CD4-positive, alpha-beta T cell (primary cell): ENCODE measurements around the gene CDK4. TPM values are rescaled to one million over a fixed set of nuclear protein-coding genes. Genes with fewer than 3 reads are reported as not detected.

Source experiments
- ATAC-seq: fragments of 200-7000 bp; cut with Tn5 transposase; one replicate; pipeline ENCODE4 v1.10.0; 2022; ENCODE audit warnings: mild to moderate bottlenecking; ENCODE audit not compliant: poor library complexity
- CTCF ChIA-PET: fragments of 350-600 bp; sonication (Branson Sonifier 250); formaldehyde crosslinking; loops from one replicate; lab custom pipeline; 2021; ENCODE audit warnings: antibody characterized with exemption, inconsistent platforms; lab: Charles Lee
- POLR2A ChIA-PET: fragments of 350-600 bp; sonication (Branson Sonifier 250); formaldehyde crosslinking; loops from one replicate; lab custom pipeline; 2021; ENCODE audit warnings: antibody characterized with exemption, inconsistent platforms; lab: Charles Lee
- DNase-seq, 14 experiments: peaks; one replicate each; pipeline ENCODE4 v3.0.0-alpha.2; 2013 to 2020; ENCODE audit warnings: mixed read lengths in 2 of 14
- H3K27ac ChIP-seq, 2 donors: one replicate each; pipeline versions ENCODE4 v1.5.1 to v1.7.0; 2013; ENCODE audit warnings: low read length in 2 of 2, low read depth in 1 of 2, mild to moderate bottlenecking in 1 of 2
- H3K27me3 ChIP-seq, 2 experiments: 1 replicate in 1 of 2; 2 replicates in 1 of 2; pipeline versions ENCODE4 v1.6.1 to v1.7.0; 2013; ENCODE audit warnings: low read length in 2 of 2, control low read depth in 1 of 2, mild to moderate bottlenecking in 1 of 2, moderate library complexity in 1 of 2; ENCODE audit not compliant: insufficient read depth in 2 of 2, control insufficient read depth in 1 of 2
- H3K36me3 ChIP-seq: one replicate; pipeline ENCODE4 v1.6.1; 2013; ENCODE audit warnings: low read length, control low read depth; ENCODE audit not compliant: insufficient read depth
- H3K4me1 ChIP-seq: one replicate; pipeline ENCODE4 v1.6.1; 2013; ENCODE audit warnings: low read length, control low read depth; ENCODE audit not compliant: insufficient read depth
- H3K4me3 ChIP-seq: one replicate; pipeline ENCODE4 v1.5.1; 2013; ENCODE audit warnings: mild to moderate bottlenecking, low read length, moderate library complexity
- H3K9me3 ChIP-seq, 2 experiments: 1 replicate in 1 of 2; 2 replicates in 1 of 2; pipeline versions ENCODE4 v1.6.1 to v1.7.0; 2013; ENCODE audit warnings: low read length in 2 of 2, mild to moderate bottlenecking in 2 of 2, control low read depth in 1 of 2, moderate library complexity in 1 of 2; ENCODE audit not compliant: control insufficient read depth in 1 of 2, insufficient read depth in 1 of 2
- H3K27ac Mint-ChIP-seq: one replicate; pipeline ENCODE4 v1.8.0; 2020; ENCODE audit warnings: mixed read lengths
- H3K27me3 Mint-ChIP-seq: one replicate; pipeline ENCODE4 v1.8.0; 2021; ENCODE audit warnings: mixed read lengths
- H3K36me3 Mint-ChIP-seq: one replicate; pipeline ENCODE4 v1.8.0; 2021; ENCODE audit warnings: low read depth, mixed read lengths
- H3K4me1 Mint-ChIP-seq: one replicate; pipeline ENCODE4 v1.8.0; 2021; ENCODE audit warnings: low read depth, mixed read lengths
- H3K4me3 Mint-ChIP-seq: one replicate; pipeline ENCODE4 v1.8.0; 2020; ENCODE audit warnings: mild to moderate bottlenecking, mixed read lengths
- H3K9me3 Mint-ChIP-seq: one replicate; pipeline ENCODE4 v1.8.0; 2020; ENCODE audit warnings: mixed read lengths
- intact Hi-C, 2 experiments: fragments of 100-400 bp; cut with DNase I in 1 of 2; cut with micrococcal nuclease in 1 of 2; formaldehyde crosslinking; loops; one replicate each; pipeline versions ENCODE4 v1.15.1 to v1.9.0; 2023 to 2025; cut with DNase I, micrococcal nuclease
- total RNA-seq, 174 experiments: library from RNA in 2 of 174; stranded (reverse) in 2 of 174; gene quantifications; one replicate each; pipeline ENCODE4 v1.2.3 and lab custom pipeline; 2021 to 2026
- TF ChIP-seq, protein P1 (sequence below): fragments of 200-600 bp; IDR thresholded peaks from one replicate; pipeline ENCODE4 v1.8.0; 2022; ENCODE audit warnings: antibody characterized with exemption, mild to moderate bottlenecking

CDK4 gene
- total RNA-seq, 2 experiments from 2014 or later, result 8.7 to 10.8 TPM

DNA sequence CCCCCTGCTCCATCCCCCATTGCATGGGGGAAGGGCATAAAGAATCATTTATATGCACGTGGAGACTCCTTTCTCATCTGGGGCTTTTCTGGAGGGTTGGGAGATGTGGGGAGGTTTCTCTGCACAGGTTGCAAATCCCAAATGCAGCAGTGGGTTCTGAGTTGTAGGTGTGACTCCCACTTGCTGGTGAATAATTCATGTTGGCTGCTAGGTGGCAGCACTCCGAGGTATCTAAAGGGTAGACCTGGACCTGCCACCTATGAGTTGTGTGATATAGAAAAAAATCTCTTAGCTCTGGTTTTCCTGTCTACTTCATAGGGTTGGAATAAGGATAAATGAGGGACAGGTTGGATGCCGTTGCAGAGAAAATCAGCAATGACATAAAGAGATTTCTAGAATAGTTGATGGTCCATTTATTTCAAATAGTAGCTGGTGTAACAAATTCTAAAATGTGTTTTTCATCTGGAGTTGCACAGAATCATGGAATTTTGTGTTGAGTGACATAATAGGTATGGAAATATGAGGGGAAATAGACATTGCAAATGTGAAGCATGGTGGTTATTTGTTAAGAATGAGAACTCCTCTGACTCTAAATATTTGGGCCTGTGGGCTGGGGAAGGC is 7.4 kb upstream of the CDK4 start:
- H3K27me3 ChIP-seq, result peaks cover 3 to 4% of the 10 kb centered on the region in 2 experiments
- no peaks in the 10 kb centered on the region for H3K9me3 Mint-ChIP-seq
- H3K4me3 ChIP-seq, result no peak overlapping the region
- TF ChIP-seq, protein P1, sequence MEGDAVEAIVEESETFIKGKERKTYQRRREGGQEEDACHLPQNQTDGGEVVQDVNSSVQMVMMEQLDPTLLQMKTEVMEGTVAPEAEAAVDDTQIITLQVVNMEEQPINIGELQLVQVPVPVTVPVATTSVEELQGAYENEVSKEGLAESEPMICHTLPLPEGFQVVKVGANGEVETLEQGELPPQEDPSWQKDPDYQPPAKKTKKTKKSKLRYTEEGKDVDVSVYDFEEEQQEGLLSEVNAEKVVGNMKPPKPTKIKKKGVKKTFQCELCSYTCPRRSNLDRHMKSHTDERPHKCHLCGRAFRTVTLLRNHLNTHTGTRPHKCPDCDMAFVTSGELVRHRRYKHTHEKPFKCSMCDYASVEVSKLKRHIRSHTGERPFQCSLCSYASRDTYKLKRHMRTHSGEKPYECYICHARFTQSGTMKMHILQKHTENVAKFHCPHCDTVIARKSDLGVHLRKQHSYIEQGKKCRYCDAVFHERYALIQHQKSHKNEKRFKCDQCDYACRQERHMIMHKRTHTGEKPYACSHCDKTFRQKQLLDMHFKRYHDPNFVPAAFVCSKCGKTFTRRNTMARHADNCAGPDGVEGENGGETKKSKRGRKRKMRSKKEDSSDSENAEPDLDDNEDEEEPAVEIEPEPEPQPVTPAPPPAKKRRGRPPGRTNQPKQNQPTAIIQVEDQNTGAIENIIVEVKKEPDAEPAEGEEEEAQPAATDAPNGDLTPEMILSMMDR, result peak; percentile 65
- H3K4me3 Mint-ChIP-seq, result peak overlapping the region; percentile 77
- peak in 10 of 14 experiments; percentile 28 to 77 (median 42) for DNase-seq
- peak overlapping the region; percentile 6 for H3K27ac Mint-ChIP-seq
- H3K27ac ChIP-seq, result no peak overlapping the region
- intact Hi-C loops, result loop anchor here (1.0 to 5.0 kb wide), 3 partner anchors 73 to 146 kb away; no protein-coding TSS in a partner anchor
- peaks cover 36% of the 10 kb centered on the region for H3K36me3 Mint-ChIP-seq
- H3K4me1 Mint-ChIP-seq, result peaks cover 45% of the 10 kb centered on the region
- H3K36me3 ChIP-seq, result peaks cover 17% of the 10 kb centered on the region
- CTCF ChIA-PET, result interaction anchor here (0.5 to 1.8 kb wide), 9 partner anchors 13 to 146 kb away, joined by 3 to 8 read pairs (median 6); partner anchors contain the start of genes EEF1AKMT3, METTL1, TSFM and TSPAN31
- H3K9me3 ChIP-seq, result no peaks in the 10 kb centered on the region
- H3K27me3 Mint-ChIP-seq, result peaks cover 17% of the 10 kb centered on the region
- POLR2A ChIA-PET, result interaction anchor here (0.6 to 2.6 kb wide), 4 partner anchors 13 to 137 kb away, joined by 3 to 7 read pairs (median 3); partner anchors contain the start of genes EEF1AKMT3 and METTL1
- ATAC-seq, result no peak
- H3K4me1 ChIP-seq, result peaks cover 29% of the 10 kb centered on the region

DNA sequence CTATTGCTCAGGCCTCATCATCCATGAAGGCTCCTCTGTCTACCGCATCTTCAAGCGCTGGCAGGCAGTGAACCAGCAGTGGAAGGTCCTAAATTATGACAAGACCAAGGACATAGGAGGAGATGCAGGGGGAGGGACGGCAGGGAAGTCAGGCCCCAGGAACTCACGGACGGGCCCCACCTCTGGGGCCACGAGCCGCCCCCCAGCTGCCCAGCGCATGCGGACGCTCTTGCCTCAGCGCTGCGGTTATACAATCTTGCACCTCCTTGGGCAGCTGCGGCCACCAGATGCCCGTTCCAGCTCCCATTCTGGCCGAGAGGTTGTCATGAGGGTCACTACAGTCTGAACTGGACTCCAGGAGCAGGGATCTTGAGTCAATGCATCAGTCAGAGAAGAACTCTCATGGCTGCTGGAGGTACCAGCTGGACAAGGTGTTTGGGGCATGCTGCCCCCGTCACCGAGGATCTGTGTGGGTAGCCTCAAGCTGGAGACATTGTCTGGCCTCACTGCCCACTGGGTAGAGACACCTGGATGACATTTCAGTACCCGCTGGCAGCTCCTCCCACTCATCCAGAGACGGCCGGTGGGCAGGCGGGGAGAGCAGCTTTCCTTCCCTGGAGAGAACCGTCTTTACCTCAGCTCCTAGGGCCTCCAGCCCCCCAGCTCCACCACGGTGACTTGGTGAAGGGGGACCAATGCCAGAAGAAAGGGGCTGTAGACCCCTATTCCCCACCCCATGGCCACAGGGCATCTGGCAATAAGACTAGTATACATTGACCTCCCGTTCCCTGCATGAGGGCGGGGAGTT is 6.6 kb upstream of the CDK4 start:
- ATAC-seq (no peak), DNase-seq (peak in 1 of 14 experiments; percentile 30)
- Mint-ChIP-seq H3K27ac (peak overlapping the region; percentile 6), H3K9me3 (no peaks in the 10 kb centered on the region), H3K4me1 (peaks cover 45% of the 10 kb centered on the region), H3K4me3 (peak overlapping the region; percentile 12), H3K27me3 (peaks cover 9% of the 10 kb centered on the region), H3K36me3 (peaks cover 38% of the 10 kb centered on the region)
- ChIA-PET POLR2A (interaction anchor here (0.6 to 2.6 kb wide), 4 partner anchors 13 to 138 kb away, joined by 3 to 7 read pairs (median 3); partner anchors contain the start of genes EEF1AKMT3 and METTL1), CTCF (interaction anchor here (0.5 to 1.8 kb wide), 10 partner anchors 12 to 147 kb away, joined by 3 to 8 read pairs (median 5); partner anchors contain the start of genes EEF1AKMT3, METTL1, TSFM and TSPAN31)
- no peaks in the 10 kb centered on the region for H3K9me3 ChIP-seq
- H3K4me1 ChIP-seq, result peaks cover 33% of the 10 kb centered on the region
- no peaks in the 10 kb centered on the region for H3K27me3 ChIP-seq
- H3K4me3 ChIP-seq, result no peak overlapping the region
- TF ChIP-seq, protein P1, result no peak
- H3K36me3 ChIP-seq, result peaks cover 17% of the 10 kb centered on the region
- no peak overlapping the region for H3K27ac ChIP-seq
- intact Hi-C loops, result loop anchor here (1.0 to 5.0 kb wide), 3 partner anchors 74 to 147 kb away; no protein-coding TSS in a partner anchor

DNA sequence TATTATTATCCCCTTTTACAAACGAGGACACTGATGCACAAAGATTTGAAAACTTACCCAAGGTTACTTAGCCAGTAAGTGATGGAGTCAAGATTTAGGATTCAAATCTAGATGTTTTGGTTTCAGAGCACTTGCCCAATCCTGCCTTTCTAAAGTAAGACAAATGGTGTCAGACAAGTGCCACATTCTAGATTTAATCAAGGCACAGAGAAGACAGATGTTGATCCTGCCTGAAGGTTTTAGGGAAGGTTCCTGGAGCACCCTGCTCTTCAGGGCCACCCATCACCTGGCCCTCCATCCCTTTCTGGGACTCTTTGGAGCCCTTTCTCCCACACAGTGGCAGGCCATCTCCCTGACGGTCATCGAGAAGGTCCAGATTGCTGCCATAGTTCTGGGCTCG is 5.7 kb upstream of the CDK4 start:
- no peak overlapping the region for H3K27ac Mint-ChIP-seq
- DNase-seq (no peak), ATAC-seq (no peak)
- H3K27me3 ChIP-seq, result no peaks in the 10 kb centered on the region
- peaks cover 47% of the 10 kb centered on the region for H3K4me1 Mint-ChIP-seq
- H3K4me1 ChIP-seq, result peaks cover 43% of the 10 kb centered on the region
- peak overlapping the region; percentile 12 for H3K4me3 Mint-ChIP-seq
- TF ChIP-seq, protein P1, result no peak
- H3K9me3 Mint-ChIP-seq, result no peaks in the 10 kb centered on the region
- H3K27ac ChIP-seq, result no peak overlapping the region
- peaks cover 38% of the 10 kb centered on the region for H3K36me3 Mint-ChIP-seq
- ChIA-PET POLR2A (no interaction called here), CTCF (interaction anchor here (2.2 kb wide), 1 partner anchor 13 kb away, joined by 15 read pairs; the partner anchor contains the start of gene TSPAN31)
- no peaks in the 10 kb centered on the region for H3K9me3 ChIP-seq
- H3K27me3 Mint-ChIP-seq, result no peaks in the 10 kb centered on the region
- intact Hi-C loops, result loop anchor here (1.0 to 5.0 kb wide), 3 partner anchors 23 to 147 kb away; no protein-coding TSS in a partner anchor
- no peak overlapping the region for H3K4me3 ChIP-seq
- peaks cover 17% of the 10 kb centered on the region for H3K36me3 ChIP-seq
